Measurements from ENCODE around the gene ST6GAL1. TPM values are rescaled to one million over a fixed set of nuclear protein-coding genes. Genes with fewer than 3 reads are reported as not detected.

The ST6GAL1 gene
- total and polyA plus RNA-seq, 12 donors, result 19.5 to 94.7 (median 65.8) TPM

- ATAC-seq (no peak), DNase-seq (no peak)
- Histone ChIP-seq H3K27me3 (no peaks in the 10 kb centered on the region), H3K27ac (no peak overlapping the region), H3K4me3 (no peak overlapping the region), H3K4me1 (no peaks in the 10 kb centered on the region), H3K36me3 (no peaks in the 10 kb centered on the region), H3K9me3 (no peaks in the 10 kb centered on the region)
- intact Hi-C loops (cut with DNase I), result loop anchor here in 1 of 10 donors (5.0 kb wide), 1 partner anchor 40 kb away; no protein-coding TSS in a partner anchor
- 95 to 96% methylated on average over 1 of the region's 1 CpG for WGBS, 2 donors
- no peak for TF ChIP-seq CTCF (IDR thresholded peaks at IDR 0.05)
These were observed 191.9 kb downstream of the ST6GAL1 start for GRCh38 chr3:187122261-187122660.

GRCh38 chr3:187125319-187126031 is 195.1 kb downstream of the ST6GAL1 start:
- intact Hi-C loops (cut with DNase I), result no loop called here

More at GRCh38 chr3:187125319-187126031, 195.1 kb downstream of the ST6GAL1 start:
- H3K36me3 ChIP-seq, result no peaks in the 10 kb centered on the region
- WGBS, 2 donors, result 84 to 93% methylated on average over 6 of the region's 6 CpGs
- H3K9me3 ChIP-seq, result no peaks in the 10 kb centered on the region
- H3K4me3 ChIP-seq, result no peak overlapping the region
- ATAC-seq (no peak), DNase-seq (no peak)
- TF ChIP-seq CTCF (IDR thresholded peaks at IDR 0.05), result no peak
- H3K4me1 ChIP-seq, result peaks cover 0 to 4% (median 0%) of the 10 kb centered on the region in 9 donors
- no peak overlapping the region for H3K27ac ChIP-seq
- no peaks in the 10 kb centered on the region for H3K27me3 ChIP-seq

Other genes with a start within 250 kb of the ST6GAL1 start
- under 1 TPM in 9 of 10 donors, not detected in 1; 0.15 to 0.92 (median 0.42) TPM for gene KNG1, start 213.2 kb upstream of the ST6GAL1 start, total RNA-seq
- under 1 TPM in 1 of 2 donors, not detected in 1; 0.07 TPM for gene KNG1, start 213.2 kb upstream of the ST6GAL1 start, polyA plus RNA-seq
- 100 to 1,000 TPM; 314 to 476 (median 439) TPM for gene EIF4A2, start 146.9 kb upstream of the ST6GAL1 start, total RNA-seq
- 100 to 1,000 TPM; 231 to 401 TPM for gene EIF4A2, start 146.9 kb upstream of the ST6GAL1 start, polyA plus RNA-seq
- gene RFC4, start 124.0 kb upstream of the ST6GAL1 start, total RNA-seq, result 10 to 100 TPM in 1 of 10 donors, 1 to 10 TPM in 9; 5.8 to 10.6 (median 8.0) TPM
- 10 to 100 TPM in 1 of 2 donors, 1 to 10 TPM in 1; 9.4 to 18.8 TPM for gene RFC4, start 124.0 kb upstream of the ST6GAL1 start, polyA plus RNA-seq
- 10 to 100 TPM in 4 of 10 donors, 1 to 10 TPM in 3, under 1 TPM in 2, not detected in 1; 0.39 to 47.0 (median 6.8) TPM for gene ADIPOQ, start 87.8 kb upstream of the ST6GAL1 start, total RNA-seq
- gene ADIPOQ, start 87.8 kb upstream of the ST6GAL1 start, polyA plus RNA-seq, result 10 to 100 TPM in 1 of 2 donors, 1 to 10 TPM in 1; 6.5 to 17.2 TPM
- 1 to 10 TPM; 3.5 to 7.4 (median 5.6) TPM for gene RPL39L, start 209.0 kb downstream of the ST6GAL1 start, total RNA-seq
- 10 to 100 TPM in 1 of 2 donors, under 1 TPM in 1; 0.44 to 17.8 TPM for gene RPL39L, start 209.0 kb downstream of the ST6GAL1 start, polyA plus RNA-seq

Data from heart right ventricle (tissue), 16 donors.